Trophoblast cell (in vitro differentiated cells and primary cell): ENCODE data around the gene SDK2.
A peak's percentile ranks its signal among the peaks of the same experiment; 100 is the strongest.

Source experiments
- DNase-seq, 2 donors: peaks; one replicate each; pipeline ENCODE4 v3.0.0-alpha.2; 2016
- H2AFZ ChIP-seq: 2 replicates; pipeline ENCODE4 v1.6.1; 2013; ENCODE audit warnings: low read length, moderate library complexity, mild to moderate bottlenecking; ENCODE audit not compliant: insufficient read depth, poor library complexity
- H2AK5ac ChIP-seq: 2 replicates; pipeline ENCODE4 v1.6.1; 2013; ENCODE audit warnings: mild to moderate bottlenecking, low read length
- H2BK120ac ChIP-seq: 2 replicates; pipeline ENCODE4 v1.6.1; 2013; ENCODE audit warnings: low read length, mild to moderate bottlenecking, moderate library complexity; ENCODE audit not compliant: insufficient read depth, poor library complexity
- H2BK12ac ChIP-seq: 2 replicates; pipeline ENCODE4 v1.6.1; 2013; ENCODE audit warnings: mild to moderate bottlenecking, low read length, moderate library complexity
- H2BK5ac ChIP-seq: 2 replicates; pipeline ENCODE4 v1.6.1; 2013; ENCODE audit warnings: low read length, low read depth, moderate library complexity, mild to moderate bottlenecking; ENCODE audit not compliant: poor library complexity
- H3K14ac ChIP-seq: 2 replicates; pipeline ENCODE4 v1.6.1; 2013; ENCODE audit warnings: mild to moderate bottlenecking, low read length
- H3K18ac ChIP-seq: 2 replicates; pipeline ENCODE4 v1.6.1; 2013; ENCODE audit warnings: mild to moderate bottlenecking, low read length
- H3K23ac ChIP-seq: 2 replicates; pipeline ENCODE4 v1.6.1; 2013; ENCODE audit warnings: low read length
- H3K27ac ChIP-seq: 2 replicates; pipeline ENCODE4 v1.5.1; 2013; ENCODE audit warnings: low read depth, mild to moderate bottlenecking, inconsistent platforms, low read length, moderate library complexity
- H3K27me3 ChIP-seq: 2 replicates; pipeline ENCODE4 v1.6.1; 2013; ENCODE audit warnings: inconsistent platforms, mild to moderate bottlenecking, low read length, moderate library complexity; ENCODE audit not compliant: insufficient read depth
- H3K36me3 ChIP-seq, 2 experiments: 1 replicate in 1 of 2; 2 replicates in 1 of 2; pipeline ENCODE4 v1.6.1; 2013; ENCODE audit warnings: low read length in 2 of 2, mild to moderate bottlenecking in 2 of 2, moderate library complexity in 1 of 2; ENCODE audit not compliant: insufficient read depth in 2 of 2, control insufficient read depth in 1 of 2
- H3K4ac ChIP-seq: 2 replicates; pipeline ENCODE4 v1.6.1; 2013; ENCODE audit warnings: low read depth, mild to moderate bottlenecking, low read length, moderate library complexity
- H3K4me1 ChIP-seq, 2 experiments: 1 replicate in 1 of 2; 2 replicates in 1 of 2; pipeline ENCODE4 v1.6.1; 2013; ENCODE audit warnings: low read length in 2 of 2, mild to moderate bottlenecking in 2 of 2, moderate library complexity in 1 of 2; ENCODE audit not compliant: insufficient read depth in 2 of 2, control insufficient read depth in 1 of 2
- H3K4me2 ChIP-seq: 2 replicates; pipeline ENCODE4 v1.6.1; 2013; ENCODE audit warnings: inconsistent platforms, mild to moderate bottlenecking, low read length, moderate library complexity
- H3K4me3 ChIP-seq: 2 replicates; pipeline ENCODE4 v1.5.1; 2013; ENCODE audit warnings: mild to moderate bottlenecking, low read depth, low read length, inconsistent platforms
- H3K79me1 ChIP-seq: one replicate; pipeline ENCODE4 v1.6.1; 2013; ENCODE audit warnings: low read length
- H3K79me2 ChIP-seq: 2 replicates; pipeline ENCODE4 v1.6.1; 2013; ENCODE audit warnings: low read length, mild to moderate bottlenecking; ENCODE audit not compliant: control insufficient read depth, insufficient read depth, poor library complexity
- H3K9ac ChIP-seq: 2 replicates; pipeline ENCODE4 v1.6.1; 2013; ENCODE audit warnings: mild to moderate bottlenecking, low read length
- H3K9me3 ChIP-seq: 2 replicates; pipeline ENCODE4 v1.6.1; 2013; ENCODE audit warnings: low read depth, mild to moderate bottlenecking, control low read depth, inconsistent platforms, low read length; ENCODE audit not compliant: insufficient read depth
- H4K12ac ChIP-seq: 2 replicates; pipeline ENCODE4 v1.6.1; 2013; ENCODE audit warnings: low read depth, mild to moderate bottlenecking, low read length, moderate library complexity
- H4K8ac ChIP-seq: 2 replicates; pipeline ENCODE4 v1.6.1; 2013; ENCODE audit warnings: low read depth, mild to moderate bottlenecking, low read length, moderate library complexity
- H4K91ac ChIP-seq: one replicate; pipeline ENCODE4 v1.6.1; 2013; ENCODE audit warnings: low read depth, mild to moderate bottlenecking, low read length, moderate library complexity
- WGBS: extraction: QIAGEN DNeasy Blood & Tissue Kit; methylation state at CpG from one replicate; pipeline ENCODE4 v1.1.7; 2013; ENCODE audit warnings: missing lambda C conversion rate; ENCODE audit not compliant: insufficient read length, insufficient coverage; ENCODE audit errors: extremely low coverage; 5-methylcytosine and 5-hydroxymethylcytosine counted together

Gene SDK2

DNA sequence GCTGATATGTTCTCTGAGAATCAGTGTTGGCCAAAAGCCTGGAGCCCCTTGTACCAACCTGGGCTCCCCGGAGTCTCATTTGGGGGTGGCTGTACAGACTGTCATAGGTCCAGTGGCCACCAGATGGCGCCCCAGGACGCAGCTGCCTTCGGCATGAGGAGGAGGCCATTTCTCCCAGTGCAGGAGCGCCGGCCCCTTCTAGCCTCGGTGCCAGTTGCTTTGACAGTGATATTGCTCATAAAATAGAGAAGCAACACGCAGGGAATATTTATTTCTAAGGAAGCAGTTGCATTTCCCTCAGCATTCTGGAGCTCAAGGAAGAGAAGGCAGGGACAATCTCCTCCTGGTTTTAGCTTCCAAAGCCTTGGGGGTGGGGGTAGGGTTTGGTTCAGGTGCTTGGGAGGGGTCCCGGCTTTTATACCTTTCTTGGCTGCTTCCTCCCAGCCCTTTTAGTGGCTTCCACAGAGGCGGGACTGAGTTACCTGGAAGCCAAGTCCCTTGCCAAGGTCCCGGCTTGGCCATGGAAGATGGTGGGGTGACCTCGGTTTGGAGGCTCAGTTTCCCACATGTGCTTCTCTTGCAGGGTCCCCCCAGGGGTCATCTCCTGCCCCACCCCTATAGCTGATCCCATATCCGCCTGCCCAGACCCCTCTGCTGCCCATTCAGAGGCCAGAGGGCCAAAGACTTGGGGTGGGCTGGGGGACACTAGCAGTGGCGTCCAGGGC lies 214.6 kb downstream of the SDK2 start:
- Histone ChIP-seq H3K9ac (no peak overlapping the region), H2AFZ (no peak overlapping the region), H4K91ac (no peak overlapping the region), H4K8ac (no peak overlapping the region), H3K9me3 (no peaks in the 10 kb centered on the region), H2BK120ac (no peak overlapping the region), H3K23ac (no peak overlapping the region), H2BK5ac (no peak overlapping the region), H3K4me2 (no peak overlapping the region), H4K12ac (no peak overlapping the region), H3K14ac (no peak overlapping the region), H3K4me3 (no peak overlapping the region), H3K4me1 (no peaks in the 10 kb centered on the region), H3K79me2 (no peaks in the 10 kb centered on the region), H3K36me3 (peaks cover 0 to 4% of the 10 kb centered on the region in 2 experiments), H3K4ac (no peak overlapping the region), H3K18ac (no peak overlapping the region), H2AK5ac (no peak overlapping the region), H3K27me3 (no peaks in the 10 kb centered on the region), H3K79me1 (no peaks in the 10 kb centered on the region), H3K27ac (no peak overlapping the region), H2BK12ac (no peak overlapping the region)
- DNase-seq: peak; percentile 67 to 84
- no CpG with 5 or more reads among the region's 14 CpGs for WGBS

DNA sequence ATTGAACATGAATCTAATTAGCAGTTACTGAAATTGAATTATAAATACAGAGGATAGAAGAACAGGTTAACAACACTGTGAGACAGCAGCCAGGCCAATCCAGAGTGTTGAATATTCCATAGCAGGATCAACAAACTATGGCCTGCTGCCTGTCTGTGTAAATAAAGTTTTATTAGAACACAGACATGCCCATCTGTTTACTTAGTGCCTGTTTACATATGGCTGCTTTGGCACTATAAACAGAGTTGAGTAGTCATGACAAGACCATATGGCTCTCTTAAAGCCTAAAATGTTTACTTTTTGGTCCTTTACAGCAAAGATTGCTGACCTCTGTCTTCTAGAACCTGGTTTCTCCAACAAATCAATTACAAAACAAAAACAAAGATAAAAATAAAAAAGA lies 217.0 kb downstream of the SDK2 start:
- H2BK120ac ChIP-seq: no peak overlapping the region
- no peak overlapping the region for H3K23ac ChIP-seq
- H2BK12ac ChIP-seq: no peak overlapping the region
- H3K14ac ChIP-seq: no peak overlapping the region
- H3K27me3 ChIP-seq: no peaks in the 10 kb centered on the region
- no peak overlapping the region for H2AFZ ChIP-seq
- H2AK5ac ChIP-seq: no peak overlapping the region
- H3K79me1 ChIP-seq: no peaks in the 10 kb centered on the region
- H4K8ac ChIP-seq: no peak overlapping the region
- H3K4ac ChIP-seq: no peak overlapping the region
- peaks cover 9 to 11% of the 10 kb centered on the region in 2 experiments for H3K36me3 ChIP-seq
- H3K4me2 ChIP-seq: no peak overlapping the region
- H3K27ac ChIP-seq: no peak overlapping the region
- H3K4me3 ChIP-seq: no peak overlapping the region
- H4K12ac ChIP-seq: no peak overlapping the region
- H3K79me2 ChIP-seq: no peaks in the 10 kb centered on the region
- DNase-seq: no peak
- H3K9ac ChIP-seq: no peak overlapping the region
- H4K91ac ChIP-seq: no peak overlapping the region
- no peaks in the 10 kb centered on the region for H3K4me1 ChIP-seq
- H3K18ac ChIP-seq: no peak overlapping the region
- H3K9me3 ChIP-seq: no peaks in the 10 kb centered on the region
- H2BK5ac ChIP-seq: no peak overlapping the region

GRCh38 chr17:73424571-73424970 lies 219.7 kb downstream of the SDK2 start:
- no peak overlapping the region for H3K14ac ChIP-seq
- no peak overlapping the region for H2AK5ac ChIP-seq
- H3K4me2 ChIP-seq: no peak overlapping the region
- no peak overlapping the region for H3K9ac ChIP-seq
- H3K23ac ChIP-seq: no peak overlapping the region
- no peak overlapping the region for H4K91ac ChIP-seq
- H3K4me3 ChIP-seq: no peak overlapping the region
- H3K36me3 ChIP-seq: peaks cover 14 to 16% of the 10 kb centered on the region in 2 experiments
- DNase-seq: no peak
- H3K27me3 ChIP-seq: no peaks in the 10 kb centered on the region
- no peak overlapping the region for H2BK5ac ChIP-seq
- no CpG with 5 or more reads among the region's 6 CpGs for WGBS
- H3K4ac ChIP-seq: no peak overlapping the region
- H2BK120ac ChIP-seq: no peak overlapping the region
- H4K12ac ChIP-seq: no peak overlapping the region
- H3K18ac ChIP-seq: no peak overlapping the region
- H3K9me3 ChIP-seq: no peaks in the 10 kb centered on the region
- H3K79me1 ChIP-seq: no peaks in the 10 kb centered on the region
- no peak overlapping the region for H2BK12ac ChIP-seq
- no peak overlapping the region for H3K27ac ChIP-seq
- H2AFZ ChIP-seq: no peak overlapping the region
- H4K8ac ChIP-seq: no peak overlapping the region
- H3K4me1 ChIP-seq: no peaks in the 10 kb centered on the region
- H3K79me2 ChIP-seq: no peaks in the 10 kb centered on the region

- no peak overlapping the region for H3K18ac ChIP-seq
- no peak overlapping the region for H3K14ac ChIP-seq
- H3K79me1 ChIP-seq: no peaks in the 10 kb centered on the region
- H3K36me3 ChIP-seq: peaks cover 14 to 16% of the 10 kb centered on the region in 2 experiments
- no peak overlapping the region for H3K4me3 ChIP-seq
- H3K79me2 ChIP-seq: no peaks in the 10 kb centered on the region
- H3K9me3 ChIP-seq: no peaks in the 10 kb centered on the region
- no peak overlapping the region for H4K8ac ChIP-seq
- H3K4me2 ChIP-seq: no peak overlapping the region
- H4K91ac ChIP-seq: no peak overlapping the region
- no peaks in the 10 kb centered on the region for H3K4me1 ChIP-seq
- H3K27me3 ChIP-seq: no peaks in the 10 kb centered on the region
- WGBS: no CpG with 5 or more reads among the region's 19 CpGs
- H2BK12ac ChIP-seq: no peak overlapping the region
- DNase-seq: no peak
- H3K9ac ChIP-seq: no peak overlapping the region
- no peak overlapping the region for H4K12ac ChIP-seq
- H3K27ac ChIP-seq: no peak overlapping the region
- H3K23ac ChIP-seq: no peak overlapping the region
- no peak overlapping the region for H2BK120ac ChIP-seq
- no peak overlapping the region for H2BK5ac ChIP-seq
- H2AK5ac ChIP-seq: no peak overlapping the region
- H2AFZ ChIP-seq: no peak overlapping the region
- H3K4ac ChIP-seq: no peak overlapping the region
These were observed 220.4 kb downstream of the SDK2 start for GRCh38 chr17:73423806-73424205.
